IPS DF 4.7 (cell line): ENCODE data around the gene TMEM121B.

Experiments used
- DNase-seq: peaks from one replicate; pipeline ENCODE4 v3.0.0-alpha.2; 2013; ENCODE audit warnings: low spot score; ENCODE audit errors: extremely low read depth

TMEM121B gene

GRCh38 chr22:17138513-17138912, 17.4 kb upstream of the TMEM121B start:
- no peak for DNase-seq

DNA sequence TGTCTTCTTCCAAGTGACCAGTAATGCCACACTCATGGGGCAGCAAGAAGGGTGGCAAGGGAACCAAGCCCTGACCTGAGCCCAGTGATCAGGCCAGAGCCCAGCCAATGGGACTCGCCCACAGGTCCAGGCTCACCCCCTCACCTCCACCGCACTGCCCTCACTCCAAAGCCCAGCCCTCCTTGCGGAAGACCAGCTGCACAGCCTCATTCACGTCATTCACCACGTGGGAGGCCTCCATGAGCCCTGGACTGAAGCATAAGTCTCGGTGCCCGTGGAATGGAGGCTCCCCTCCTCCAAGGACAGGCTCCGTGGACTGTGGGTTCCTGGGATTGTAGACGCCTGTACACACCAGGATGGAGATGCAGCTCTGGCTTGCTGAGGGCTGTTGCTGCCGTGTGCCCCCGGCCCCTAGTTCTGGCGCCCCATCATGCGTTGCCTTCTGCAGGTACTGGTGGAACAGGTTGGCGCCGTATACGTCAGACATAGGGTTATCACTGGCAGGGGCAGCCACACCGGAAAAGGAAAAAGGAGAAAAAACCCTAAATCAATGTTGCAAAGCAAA, 16.8 kb upstream of the TMEM121B start:
- DNase-seq = no peak

DNA sequence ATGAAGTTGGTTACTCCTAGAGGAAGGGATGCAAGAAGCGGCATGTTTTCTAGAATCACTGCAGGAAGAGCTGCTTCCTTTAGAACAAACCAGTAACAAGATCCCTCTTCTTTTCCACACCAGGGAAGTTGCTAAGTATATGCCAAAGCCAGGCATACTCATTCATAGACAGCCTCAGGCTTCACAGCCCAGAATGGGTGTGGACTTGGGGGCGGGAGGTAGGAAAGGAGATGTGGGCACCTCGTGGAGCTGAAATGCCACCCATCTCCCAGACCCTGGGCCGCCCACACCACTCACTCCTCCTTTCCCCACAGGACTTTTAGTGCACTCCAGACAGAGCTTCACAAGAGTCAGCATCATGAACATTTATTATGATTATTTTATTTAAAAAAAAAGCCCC, 16.0 kb upstream of the TMEM121B start:
- no peak for DNase-seq

- DNase-seq = no peak
These were observed 14.1 kb upstream of the TMEM121B start for GRCh38 chr22:17135153-17135760.

GRCh38 chr22:17133137-17133536, 12.0 kb upstream of the TMEM121B start:
- DNase-seq = no peak

GRCh38 chr22:17132112-17132511, 11.0 kb upstream of the TMEM121B start:
- no peak for DNase-seq

DNA sequence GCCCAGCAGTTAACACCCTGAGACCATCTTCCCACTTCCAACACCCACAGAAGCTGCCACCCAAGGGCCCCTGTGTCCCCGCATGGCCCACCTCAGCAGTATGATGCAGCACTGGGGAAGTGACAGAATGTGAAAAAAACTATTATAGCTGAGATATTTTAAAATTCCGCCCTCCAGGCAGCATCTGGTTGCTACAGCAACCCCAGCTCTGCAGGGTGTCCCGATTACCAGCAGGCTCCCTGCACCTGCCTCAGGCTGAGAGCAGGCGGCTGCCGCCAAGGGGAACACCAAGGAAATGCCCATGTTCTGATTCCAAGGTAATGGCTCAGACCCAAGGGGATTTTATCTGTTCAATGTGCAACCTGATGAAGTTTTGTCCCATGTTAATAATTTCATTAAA, 10.5 kb upstream of the TMEM121B start:
- DNase-seq = no peak

- no peak for DNase-seq
These were observed 9.0 kb upstream of the TMEM121B start for GRCh38 chr22:17130199-17130598.

- DNase-seq = no peak
These were observed 388 bp downstream of the TMEM121B start for GRCh38 chr22:17120711-17121232.

- DNase-seq = no peak
These were observed 879 bp downstream of the TMEM121B start for GRCh38 chr22:17120281-17120680.

GRCh38 chr22:17119481-17120202, 1.5 kb downstream of the TMEM121B start:
- no peak for DNase-seq

DNA sequence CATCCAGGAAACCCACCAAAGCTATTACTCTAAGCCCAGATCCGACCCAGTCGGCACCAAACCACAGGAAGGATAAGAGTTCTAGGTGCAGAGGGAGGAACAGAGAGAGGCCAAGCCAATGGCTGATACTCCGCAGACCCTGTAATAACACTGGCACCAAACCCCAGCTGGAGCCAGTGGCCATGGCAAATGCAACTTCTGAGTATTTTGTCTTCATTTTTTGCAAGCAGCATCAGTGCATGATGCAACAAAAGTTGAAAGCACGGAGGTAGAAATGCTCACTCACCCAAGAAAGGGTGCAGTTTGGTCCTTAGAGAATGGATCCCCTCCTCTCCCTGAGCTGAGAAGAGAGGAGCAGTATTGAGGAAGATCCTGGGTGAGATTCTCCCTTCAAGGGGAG, 2.8 kb downstream of the TMEM121B start:
- no peak for DNase-seq

GRCh38 chr22:17117890-17118289, 3.3 kb downstream of the TMEM121B start:
- DNase-seq = no peak

DNA sequence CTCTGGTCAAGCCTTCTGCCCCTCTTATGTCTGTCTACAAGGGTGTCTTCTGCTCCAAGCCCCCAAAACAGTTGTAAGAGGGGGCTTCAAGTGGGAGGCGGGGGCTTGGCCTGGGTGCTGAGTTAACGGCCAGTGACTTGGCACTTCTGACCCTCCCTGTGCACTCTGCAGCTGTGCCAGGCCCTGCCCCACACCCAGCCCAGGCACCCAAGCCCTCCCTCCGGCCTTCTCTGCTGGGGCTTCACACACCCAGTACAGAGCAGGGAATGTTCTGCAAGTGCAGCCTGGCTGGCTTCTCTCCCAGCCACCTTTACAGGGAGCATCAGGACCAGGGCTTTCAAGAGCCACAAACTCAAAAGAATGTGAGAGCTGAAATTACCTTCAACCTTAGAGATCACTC, 3.8 kb downstream of the TMEM121B start:
- DNase-seq = no peak

GRCh38 chr22:17116572-17117330, 4.4 kb downstream of the TMEM121B start:
- DNase-seq = no peak

DNA sequence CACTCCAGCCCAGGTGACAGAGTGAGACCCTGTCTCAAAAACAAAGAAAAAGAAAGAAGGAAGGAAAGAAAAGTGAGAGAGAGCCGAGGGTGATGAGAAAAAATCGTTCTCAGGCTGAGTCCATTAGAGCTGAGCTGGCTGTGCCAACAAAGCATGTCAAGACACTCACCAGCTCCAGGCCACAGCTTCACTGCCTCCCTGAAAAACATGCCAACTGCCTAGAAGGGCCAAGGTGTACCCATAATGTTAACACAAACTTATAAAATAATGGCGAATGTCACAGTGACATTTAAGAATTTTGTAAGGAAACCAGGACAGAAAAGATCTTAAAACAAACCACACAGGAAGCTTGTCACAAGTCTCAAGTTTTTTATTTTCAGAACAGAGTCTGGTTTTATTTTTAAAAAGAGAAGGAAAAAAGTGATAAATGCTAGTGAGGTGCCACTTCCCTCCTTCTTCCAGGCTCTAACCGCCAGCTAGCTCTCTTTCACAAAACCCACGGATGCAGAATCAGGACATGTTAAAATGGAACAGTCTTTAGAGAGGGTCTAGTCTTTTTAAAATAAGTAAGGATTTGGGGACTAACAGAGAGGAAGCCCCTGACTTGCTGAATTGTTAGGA, 5.1 kb downstream of the TMEM121B start:
- DNase-seq = no peak

- no peak for DNase-seq
These were observed 5.9 kb downstream of the TMEM121B start for GRCh38 chr22:17115236-17115635.

DNA sequence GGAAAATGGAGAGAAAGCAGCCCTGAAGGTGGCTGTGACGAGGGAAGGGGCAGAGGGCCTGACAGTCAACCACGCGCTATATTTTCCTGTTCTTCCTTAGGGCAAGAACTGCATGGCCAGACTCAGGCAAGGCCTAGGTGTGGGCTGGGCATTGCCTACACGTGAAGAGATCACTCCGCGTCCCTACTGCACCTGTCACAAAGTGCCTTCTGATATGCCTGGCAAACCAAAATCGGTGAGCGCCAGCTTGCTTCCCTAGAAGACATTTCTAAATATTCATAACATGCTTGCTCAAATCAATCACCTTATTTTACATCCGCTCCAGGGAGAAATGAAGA, 6.3 kb downstream of the TMEM121B start:
- no peak for DNase-seq

DNA sequence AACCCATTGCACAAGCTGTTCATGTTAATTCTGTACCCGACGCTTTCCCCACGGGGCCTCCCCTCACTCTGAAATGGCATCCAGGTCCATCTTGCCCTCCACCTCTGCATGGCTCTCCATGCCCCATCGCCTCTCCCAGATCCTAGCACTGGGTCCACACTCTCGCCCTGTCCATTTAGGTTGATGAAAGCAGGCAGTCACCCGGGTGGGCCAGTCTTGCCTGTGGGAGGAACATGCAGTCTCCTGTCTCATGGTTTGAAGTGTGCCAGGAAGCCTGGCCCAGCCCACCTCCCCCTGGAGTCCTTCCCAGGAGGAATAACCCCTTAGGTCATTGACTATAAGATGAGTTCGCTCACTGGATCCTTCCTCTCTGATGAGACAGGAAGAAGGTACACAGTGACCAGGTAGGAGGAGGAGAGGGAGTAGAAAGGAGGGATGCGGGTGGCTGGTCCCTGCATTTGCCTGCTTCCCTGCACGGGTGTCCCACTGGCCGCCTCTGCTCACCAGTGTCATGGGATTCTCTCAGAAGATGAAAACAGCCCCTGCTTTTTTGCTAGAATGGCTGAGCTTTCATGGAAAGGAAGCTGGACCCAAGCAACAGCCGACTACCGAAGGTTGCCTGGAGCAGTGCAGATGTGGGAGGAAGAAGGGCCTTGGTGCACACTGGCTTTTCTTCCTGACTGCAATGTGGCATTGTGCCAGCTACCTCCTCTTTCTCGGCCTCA, 6.8 kb downstream of the TMEM121B start:
- DNase-seq = no peak

DNA sequence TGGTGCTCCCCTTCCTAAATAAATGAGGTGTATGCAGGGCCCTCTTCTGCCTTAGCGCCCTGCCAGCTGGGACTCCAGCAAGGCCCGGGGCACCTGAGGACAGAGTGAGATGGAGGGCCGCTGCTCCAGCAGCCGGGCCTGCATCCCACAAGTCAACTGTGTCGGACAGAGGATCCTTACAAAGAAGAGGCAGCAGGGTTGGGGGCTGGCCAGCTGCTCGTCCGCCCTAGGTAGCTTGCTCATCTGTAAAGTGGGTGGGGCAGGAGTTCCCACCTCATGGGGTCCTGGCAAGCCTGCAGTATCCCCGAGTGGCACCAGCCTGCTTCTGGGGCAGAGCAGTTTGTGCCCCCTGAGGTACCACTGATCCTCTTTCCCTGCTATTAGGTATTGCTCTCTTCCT, 7.6 kb downstream of the TMEM121B start:
- DNase-seq = no peak

DNA sequence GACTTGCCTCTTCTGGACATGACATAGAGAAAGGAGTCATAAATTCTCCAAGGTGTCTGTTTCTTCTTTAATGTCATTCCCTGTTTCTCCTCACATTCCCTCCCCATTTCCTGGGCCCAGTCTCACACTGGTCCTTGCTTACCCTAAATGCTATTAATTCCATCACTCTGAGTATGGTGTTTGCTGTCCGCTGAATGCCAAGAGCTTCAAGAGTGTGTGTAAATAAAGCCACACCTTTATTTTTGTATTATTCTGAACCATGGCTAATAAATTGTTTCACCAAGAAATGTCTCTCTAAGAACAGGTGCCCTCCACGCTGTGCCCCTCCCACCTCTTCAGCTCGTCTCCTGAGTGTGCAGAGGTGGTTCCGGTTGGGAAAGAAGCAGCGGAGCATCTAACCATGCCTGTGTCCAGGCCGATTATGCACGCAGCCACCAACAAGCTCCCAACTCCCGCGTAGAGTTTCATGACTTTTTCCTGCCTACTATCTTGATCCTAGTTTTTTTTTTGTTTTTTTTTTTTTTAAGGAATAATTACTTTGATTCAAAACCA, 8.6 kb downstream of the TMEM121B start:
- DNase-seq = no peak
